Common myeloid progenitor, CD34-positive (primary cell): ENCODE measurements around the gene LHX8.

ENCODE experiments used
- CTCF ChIA-PET: fragments of 350-600 bp; sonication (Branson Sonifier 250); formaldehyde crosslinking; loops from one replicate; lab custom pipeline; 2021; ENCODE audit warnings: antibody characterized with exemption; lab: Charles Lee
- POLR2A ChIA-PET: fragments of 350-600 bp; sonication (Branson Sonifier 250); formaldehyde crosslinking; loops from one replicate; lab custom pipeline; 2021; ENCODE audit warnings: antibody characterized with exemption; lab: Charles Lee
- DNase-seq, 3 donors: peaks; one replicate each; pipeline versions ENCODE4 v3.0.0 to v3.0.0-alpha.2; 2013
- H3K27ac ChIP-seq, 2 experiments: 1 replicate in 1 of 2; 2 replicates in 1 of 2; pipeline ENCODE4 v1.7.0; 2013; ENCODE audit warnings: inconsistent platforms in 2 of 2, low read length in 2 of 2, mild to moderate bottlenecking in 2 of 2, low read depth in 1 of 2, moderate library complexity in 1 of 2; ENCODE audit not compliant: severe bottlenecking in 2 of 2, insufficient read depth in 1 of 2, poor library complexity in 1 of 2
- H3K27me3 ChIP-seq, 5 experiments: replicated peaks in 2 of 5; 1 replicate in 3 of 5; 2 replicates in 2 of 5; pipeline versions ENCODE4 v1.6.1 to v1.7.0; 2013; ENCODE audit warnings: low read length in 4 of 5, mild to moderate bottlenecking in 2 of 5, moderate library complexity in 2 of 5, inconsistent platforms in 1 of 5; ENCODE audit not compliant: insufficient read depth in 5 of 5, control insufficient read depth in 4 of 5
- H3K36me3 ChIP-seq, 4 experiments: 1 replicate in 2 of 4; 2 replicates in 2 of 4; pipeline versions ENCODE4 v1.6.1 to v1.7.0; 2013; ENCODE audit warnings: low read length in 3 of 4, control low read depth in 1 of 4, mild to moderate bottlenecking in 1 of 4; ENCODE audit not compliant: control insufficient read depth in 4 of 4, insufficient read depth in 4 of 4
- H3K4me1 ChIP-seq, 4 experiments: 1 replicate in 3 of 4; 2 replicates in 1 of 4; pipeline versions ENCODE4 v1.6.1 to v1.7.1; 2013; ENCODE audit warnings: low read length in 3 of 4, mild to moderate bottlenecking in 3 of 4, control low read depth in 1 of 4, inconsistent platforms in 1 of 4, moderate library complexity in 1 of 4; ENCODE audit not compliant: control insufficient read depth in 4 of 4, insufficient read depth in 4 of 4; ENCODE audit errors: control extremely low read depth in 1 of 4
- H3K4me3 ChIP-seq, 7 experiments: 1 replicate in 4 of 7; 2 replicates in 3 of 7; pipeline versions ENCODE4 v1.5.1 to v1.7.0; 2013; ENCODE audit warnings: mild to moderate bottlenecking in 7 of 7, low read length in 6 of 7, moderate library complexity in 6 of 7, inconsistent platforms in 2 of 7, low read depth in 2 of 7, control low read depth in 1 of 7; ENCODE audit not compliant: insufficient read depth in 4 of 7, control insufficient read depth in 1 of 7; ENCODE audit errors: extremely low read depth in 1 of 7
- H3K9me3 ChIP-seq, 5 experiments: 1 replicate in 4 of 5; 2 replicates in 1 of 5; pipeline versions ENCODE4 v1.6.1 to v1.7.1; 2013; ENCODE audit warnings: low read length in 4 of 5, mild to moderate bottlenecking in 2 of 5, inconsistent platforms in 1 of 5, low read depth in 1 of 5, moderate library complexity in 1 of 5; ENCODE audit not compliant: control insufficient read depth in 4 of 5, insufficient read depth in 2 of 5; ENCODE audit errors: control extremely low read depth in 1 of 5
- WGBS: methylation state at CpG from one replicate; pipeline ENCODE4 v1.1.5; 2013; ENCODE audit not compliant: insufficient coverage; 5-methylcytosine and 5-hydroxymethylcytosine counted together

LHX8 gene

GRCh38 chr1:75127916-75128717, 6.1 kb upstream of the LHX8 start:
- no peaks in the 10 kb centered on the region for H3K36me3 ChIP-seq
- H3K27me3 ChIP-seq, result peaks cover 32 to 100% (median 66%) of the 10 kb centered on the region in 5 experiments
- peaks cover 0 to 13% (median 0%) of the 10 kb centered on the region in 4 experiments for H3K4me1 ChIP-seq
- 6% methylated on average over 21 of the region's 27 CpGs for WGBS
- H3K4me3 ChIP-seq, result no peak overlapping the region
- peaks cover 0 to 28% (median 10%) of the 10 kb centered on the region in 5 experiments for H3K9me3 ChIP-seq
- no peak overlapping the region for H3K27ac ChIP-seq
- ChIA-PET CTCF (no interaction called here), POLR2A (no interaction called here)
- DNase-seq, result no peak

- DNase-seq, result no peak
- Histone ChIP-seq H3K4me3 (no peak overlapping the region), H3K4me1 (peaks cover 0 to 11% (median 2%) of the 10 kb centered on the region in 4 experiments), H3K9me3 (peaks cover 0 to 28% (median 9%) of the 10 kb centered on the region in 5 experiments), H3K27me3 (peaks cover 32 to 100% (median 75%) of the 10 kb centered on the region in 5 experiments), H3K36me3 (no peaks in the 10 kb centered on the region), H3K27ac (no peak overlapping the region)
- CTCF ChIA-PET, result no interaction called here
- POLR2A ChIA-PET, result no interaction called here
- 10% methylated on average over 8 of the region's 10 CpGs for WGBS
Measured at GRCh38 chr1:75129660-75129982, 4.6 kb upstream of the LHX8 start.

- ChIA-PET POLR2A (no interaction called here), CTCF (no interaction called here)
- peaks cover 32 to 100% (median 77%) of the 10 kb centered on the region in 5 experiments for H3K27me3 ChIP-seq
- H3K36me3 ChIP-seq, result no peaks in the 10 kb centered on the region
- peaks cover 0 to 24% (median 4%) of the 10 kb centered on the region in 5 experiments for H3K9me3 ChIP-seq
- H3K4me1 ChIP-seq, result peaks cover 0 to 12% (median 7%) of the 10 kb centered on the region in 4 experiments
- DNase-seq, result no peak
- WGBS, result 9% methylated on average over 33 of the region's 40 CpGs
- H3K4me3 ChIP-seq, result no peak overlapping the region
- H3K27ac ChIP-seq, result no peak overlapping the region
Measured at GRCh38 chr1:75129983-75130789, 4.0 kb upstream of the LHX8 start.

GRCh38 chr1:75130865-75131564, 3.2 kb upstream of the LHX8 start:
- Histone ChIP-seq H3K4me1 (peaks cover 0 to 17% (median 12%) of the 10 kb centered on the region in 4 experiments), H3K27me3 (peaks cover 32 to 100% (median 76%) of the 10 kb centered on the region in 5 experiments), H3K4me3 (no peak overlapping the region), H3K9me3 (peaks cover 0 to 18% (median 4%) of the 10 kb centered on the region in 5 experiments), H3K36me3 (no peaks in the 10 kb centered on the region), H3K27ac (no peak overlapping the region)
- 8% methylated on average over 29 of the region's 36 CpGs for WGBS
- ChIA-PET POLR2A (no interaction called here), CTCF (no interaction called here)
- DNase-seq, result no peak

GRCh38 chr1:75131565-75132241, 2.5 kb upstream of the LHX8 start:
- ChIA-PET CTCF (no interaction called here), POLR2A (no interaction called here)
- Histone ChIP-seq H3K4me3 (no peak overlapping the region), H3K36me3 (no peaks in the 10 kb centered on the region), H3K4me1 (peaks cover 0 to 24% (median 15%) of the 10 kb centered on the region in 4 experiments), H3K27me3 (peaks cover 31 to 100% (median 74%) of the 10 kb centered on the region in 5 experiments), H3K27ac (no peak overlapping the region), H3K9me3 (peaks cover 0 to 16% (median 4%) of the 10 kb centered on the region in 5 experiments)
- WGBS, result 8% methylated on average over 24 of the region's 27 CpGs
- no peak for DNase-seq

- ChIA-PET POLR2A (no interaction called here), CTCF (no interaction called here)
- H3K4me1 ChIP-seq, result peaks cover 0 to 24% (median 16%) of the 10 kb centered on the region in 4 experiments
- no peaks in the 10 kb centered on the region for H3K36me3 ChIP-seq
- peaks cover 29 to 100% (median 73%) of the 10 kb centered on the region in 5 experiments for H3K27me3 ChIP-seq
- peaks cover 0 to 15% (median 4%) of the 10 kb centered on the region in 5 experiments for H3K9me3 ChIP-seq
- no peak overlapping the region for H3K27ac ChIP-seq
- H3K4me3 ChIP-seq, result no peak overlapping the region
- 12% methylated on average over 23 of the region's 23 CpGs for WGBS
- DNase-seq, result no peak
Measured at GRCh38 chr1:75132242-75132811, 1.9 kb upstream of the LHX8 start.
